GM11168 (cell line): ENCODE data around the gene C16orf74.

Experiments used
- in situ Hi-C: fragments of 300-500 bp; cut with MboI; formaldehyde crosslinking; loops from one replicate; pipeline ENCODE4 v1.12.0; 2022; ENCODE audit warnings: low sequenced_read_pairs; ENCODE audit not compliant: unreplicated experiment

C16orf74 gene

GRCh38 chr16:85751698-85752501 is 1.0 kb upstream of the C16orf74 start:
- in situ Hi-C loops, result no loop called here

- in situ Hi-C loops, result no loop called here
Observed at GRCh38 chr16:85750146-85750826, 610 bp downstream of the C16orf74 start.

GRCh38 chr16:85749771-85750145 is 1.1 kb downstream of the C16orf74 start:
- in situ Hi-C loops, result no loop called here

GRCh38 chr16:85746460-85747215 is 4.3 kb downstream of the C16orf74 start:
- in situ Hi-C loops, result no loop called here

DNA sequence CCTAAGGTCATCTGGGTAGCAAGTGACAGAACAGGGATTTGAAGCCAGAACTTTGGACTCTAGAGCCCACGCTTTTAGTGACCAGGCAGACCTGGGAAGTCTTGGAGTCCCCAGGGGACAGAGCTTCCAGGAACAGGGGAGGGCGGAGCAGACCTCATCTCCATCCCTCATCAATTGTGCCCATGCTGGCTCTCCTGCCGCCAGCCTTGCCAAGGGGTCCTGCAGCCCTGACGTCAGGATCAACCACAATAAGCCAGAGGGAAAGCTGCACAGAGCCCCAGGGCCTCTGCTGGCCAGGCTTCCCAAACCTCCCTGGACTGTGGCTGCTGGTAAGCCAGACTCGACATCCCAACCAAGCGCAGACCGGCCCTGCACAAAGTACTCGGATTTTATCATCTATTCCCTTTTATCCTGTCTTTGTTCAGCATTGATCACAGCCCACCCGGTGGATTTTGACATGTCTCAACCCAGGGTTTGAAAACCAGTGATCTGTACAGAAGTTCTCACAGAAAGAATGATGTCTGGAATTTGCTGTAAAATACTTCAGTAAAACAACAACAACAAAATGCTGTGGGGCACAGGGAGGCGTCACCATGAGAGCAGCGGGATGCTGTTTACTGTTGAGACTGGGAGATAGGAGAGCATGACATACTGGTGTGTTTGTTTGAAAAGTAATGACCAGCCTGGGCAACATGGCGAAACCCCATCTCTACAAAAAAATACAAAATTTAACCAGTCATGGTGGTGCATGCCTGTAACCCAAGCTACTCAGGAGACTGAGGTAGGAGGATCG is 11.8 kb downstream of the C16orf74 start:
- in situ Hi-C loops, result no loop called here

- in situ Hi-C loops, result no loop called here
Observed at GRCh38 chr16:85736921-85737320, 14.0 kb downstream of the C16orf74 start.

DNA sequence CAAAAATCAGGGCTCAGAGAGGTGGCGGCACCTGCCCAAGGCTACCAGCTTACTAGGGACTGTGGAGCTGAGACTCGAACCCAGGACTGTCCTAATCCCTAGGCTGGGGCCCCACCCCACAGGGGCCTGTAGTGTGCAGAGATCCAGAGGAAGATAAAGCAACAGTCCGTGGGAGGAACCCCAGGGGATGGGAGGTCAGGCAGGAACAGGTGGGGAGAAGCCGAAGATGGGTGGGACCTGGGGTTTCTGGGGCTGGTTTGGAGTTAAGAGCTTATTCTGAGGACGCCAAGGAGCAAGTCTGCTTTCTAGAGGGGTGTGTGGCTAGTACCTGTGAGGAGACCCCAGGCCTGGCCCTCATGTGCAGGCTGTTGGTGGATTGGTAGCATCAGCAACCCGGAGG is 14.9 kb downstream of the C16orf74 start:
- in situ Hi-C loops, result no loop called here

GRCh38 chr16:85735225-85735635 is 15.7 kb downstream of the C16orf74 start:
- in situ Hi-C loops, result no loop called here

DNA sequence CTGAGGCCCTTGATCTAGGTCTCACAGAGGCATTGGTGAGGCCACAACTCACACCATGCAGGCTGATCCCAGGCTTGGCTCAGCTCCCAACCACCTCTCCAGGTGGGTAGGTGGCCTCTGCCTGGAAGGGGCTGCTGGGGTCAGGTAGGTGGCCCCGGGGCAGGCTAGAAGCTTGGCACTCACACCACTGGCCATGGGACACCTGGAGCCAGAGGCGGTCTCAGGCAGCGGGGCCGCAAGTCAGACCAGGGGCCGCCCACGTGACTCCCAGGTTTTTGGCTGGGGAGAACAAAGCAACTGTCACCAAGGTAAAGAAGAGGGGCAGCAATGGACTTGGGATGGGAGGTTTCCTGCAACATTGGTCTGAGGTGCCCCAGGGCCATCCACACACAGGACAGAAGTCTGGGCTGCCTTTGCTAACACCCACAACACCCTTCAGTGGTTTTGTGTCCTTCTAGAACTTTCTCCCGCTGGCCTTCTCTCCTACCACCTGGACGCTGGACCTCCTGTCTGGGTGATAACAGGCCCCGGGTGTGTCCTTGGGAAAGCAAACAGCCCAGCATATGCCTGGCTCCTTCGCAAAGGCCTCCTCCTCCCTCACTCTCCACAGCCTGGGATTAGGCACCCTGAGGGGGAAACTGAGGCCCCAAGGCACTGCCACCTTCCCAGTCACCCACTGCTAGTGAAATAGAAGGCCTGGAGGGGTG is 16.4 kb downstream of the C16orf74 start:
- in situ Hi-C loops, result no loop called here

DNA sequence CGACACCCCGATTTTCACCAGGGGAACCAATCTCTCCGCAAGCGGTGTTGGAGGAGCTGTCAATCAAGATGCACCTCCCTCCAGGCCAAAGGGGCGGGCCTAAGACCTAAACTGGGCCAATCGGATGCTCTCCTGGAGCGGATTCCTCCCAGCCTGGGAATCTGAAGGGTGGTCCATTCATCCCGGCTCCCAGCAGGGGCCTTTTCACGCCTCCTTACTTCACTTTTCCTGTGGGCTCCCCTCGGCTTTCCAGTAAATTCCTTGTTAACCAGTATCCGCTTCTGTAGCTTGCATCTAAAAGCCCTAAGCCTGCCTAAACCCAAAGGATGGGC is 17.1 kb downstream of the C16orf74 start:
- in situ Hi-C loops, result no loop called here

DNA sequence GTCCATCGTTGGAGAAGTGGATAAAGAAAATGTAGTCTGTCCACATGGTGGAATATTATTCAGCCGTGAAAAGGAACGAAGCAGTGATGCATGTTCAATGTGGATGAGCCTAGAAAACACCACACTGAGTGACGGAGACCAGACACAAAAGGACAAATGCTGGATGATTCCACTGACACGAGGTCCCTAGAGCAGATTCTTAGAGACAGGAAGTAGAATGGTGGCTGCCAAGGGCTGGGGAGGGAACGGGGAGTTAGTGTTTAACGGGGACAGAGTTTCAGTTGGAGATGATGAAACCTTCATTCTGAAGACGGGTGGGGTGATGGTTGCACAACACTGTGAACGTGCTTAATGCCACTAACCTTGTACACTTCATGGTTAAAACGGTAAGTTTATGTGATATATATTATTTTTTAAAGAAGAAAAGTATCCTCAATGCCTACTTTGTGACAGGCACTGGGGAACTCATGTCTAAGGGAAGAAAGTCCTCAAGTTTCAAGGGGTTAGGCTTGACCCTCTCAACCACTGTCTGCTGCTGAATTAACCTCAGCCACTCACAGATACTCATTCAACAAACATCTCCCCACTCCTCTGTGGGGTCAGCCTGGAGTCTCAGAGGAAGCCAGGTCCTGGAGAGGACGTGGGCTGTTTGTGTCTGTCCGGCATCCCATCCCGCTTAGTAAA is 17.6 kb downstream of the C16orf74 start:
- in situ Hi-C loops, result no loop called here

DNA sequence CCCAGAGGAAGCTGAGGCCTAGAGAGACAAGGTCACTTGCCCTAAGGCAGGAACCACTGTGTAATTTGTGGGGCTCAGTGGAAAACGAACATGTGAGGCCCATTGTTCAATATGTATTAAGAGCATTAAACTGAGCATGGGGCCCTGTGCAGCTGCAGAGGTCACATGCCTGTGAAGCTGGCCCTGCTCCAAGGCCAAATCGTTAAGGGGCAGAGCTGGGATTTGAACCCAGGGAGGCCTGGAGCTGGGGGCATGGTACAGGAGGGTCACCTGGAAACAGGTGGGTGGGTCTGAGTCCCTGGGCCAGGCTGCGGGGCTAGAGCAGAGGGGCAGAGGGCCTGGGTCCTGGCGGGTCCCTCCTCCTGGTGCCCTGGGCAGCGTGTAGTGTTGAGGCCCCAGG is 19.7 kb downstream of the C16orf74 start:
- in situ Hi-C loops, result no loop called here

DNA sequence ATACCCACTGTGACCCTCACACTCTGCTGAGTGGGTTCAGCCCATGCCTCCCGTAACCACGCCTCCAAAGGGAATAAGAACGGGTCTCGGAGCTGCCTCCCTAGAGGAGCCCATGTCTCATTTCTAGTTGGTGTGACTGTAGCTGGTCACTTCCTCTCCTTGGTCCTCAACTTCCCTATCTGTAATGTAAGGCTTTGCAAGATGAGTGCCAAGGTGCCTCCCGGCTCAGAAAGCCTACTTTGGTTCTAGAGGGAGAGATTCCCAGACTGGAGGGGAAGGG is 20.8 kb downstream of the C16orf74 start:
- in situ Hi-C loops, result no loop called here

- in situ Hi-C loops, result no loop called here
Observed at GRCh38 chr16:85729452-85730185, 21.3 kb downstream of the C16orf74 start.

DNA sequence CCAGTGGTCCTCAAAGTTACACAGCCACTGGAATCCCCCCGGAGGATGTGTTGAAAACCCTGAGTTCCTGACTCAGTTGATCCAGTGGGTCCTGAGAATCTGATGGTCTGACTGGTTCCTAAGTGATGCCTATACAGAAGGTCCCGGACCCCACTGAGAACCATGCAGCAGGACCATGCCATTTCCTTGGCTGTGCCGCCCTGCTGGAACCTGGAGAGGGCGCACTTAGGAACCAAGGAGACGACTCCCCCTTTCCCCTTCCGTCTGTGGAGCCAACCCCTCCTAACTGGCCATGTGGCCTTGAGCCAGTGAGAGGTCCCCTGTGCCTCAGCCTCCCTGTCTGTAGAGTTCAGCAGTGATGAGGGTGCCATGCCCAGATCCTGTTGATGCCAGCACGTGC is 22.0 kb downstream of the C16orf74 start:
- in situ Hi-C loops, result no loop called here

DNA sequence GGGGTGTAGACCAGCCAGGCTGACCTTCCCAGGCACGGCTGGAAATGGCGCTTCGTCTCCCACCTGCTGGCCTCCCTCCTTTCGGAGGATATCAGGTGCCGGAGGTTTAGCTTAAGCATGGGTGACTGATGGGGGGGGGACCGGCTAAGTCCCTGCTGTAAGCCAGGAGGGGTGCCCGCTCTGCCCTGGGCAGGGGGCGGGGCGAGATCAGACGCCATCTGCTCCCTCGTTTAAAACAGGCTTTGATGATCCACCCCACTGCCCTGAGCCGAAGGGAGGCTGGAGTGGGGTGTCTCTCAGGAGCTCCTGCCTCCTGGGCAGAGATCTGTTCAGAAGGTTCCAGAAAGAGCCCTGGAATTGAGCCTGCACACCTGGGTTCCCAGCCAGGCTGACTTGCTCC is 26.0 kb downstream of the C16orf74 start:
- in situ Hi-C loops, result no loop called here

DNA sequence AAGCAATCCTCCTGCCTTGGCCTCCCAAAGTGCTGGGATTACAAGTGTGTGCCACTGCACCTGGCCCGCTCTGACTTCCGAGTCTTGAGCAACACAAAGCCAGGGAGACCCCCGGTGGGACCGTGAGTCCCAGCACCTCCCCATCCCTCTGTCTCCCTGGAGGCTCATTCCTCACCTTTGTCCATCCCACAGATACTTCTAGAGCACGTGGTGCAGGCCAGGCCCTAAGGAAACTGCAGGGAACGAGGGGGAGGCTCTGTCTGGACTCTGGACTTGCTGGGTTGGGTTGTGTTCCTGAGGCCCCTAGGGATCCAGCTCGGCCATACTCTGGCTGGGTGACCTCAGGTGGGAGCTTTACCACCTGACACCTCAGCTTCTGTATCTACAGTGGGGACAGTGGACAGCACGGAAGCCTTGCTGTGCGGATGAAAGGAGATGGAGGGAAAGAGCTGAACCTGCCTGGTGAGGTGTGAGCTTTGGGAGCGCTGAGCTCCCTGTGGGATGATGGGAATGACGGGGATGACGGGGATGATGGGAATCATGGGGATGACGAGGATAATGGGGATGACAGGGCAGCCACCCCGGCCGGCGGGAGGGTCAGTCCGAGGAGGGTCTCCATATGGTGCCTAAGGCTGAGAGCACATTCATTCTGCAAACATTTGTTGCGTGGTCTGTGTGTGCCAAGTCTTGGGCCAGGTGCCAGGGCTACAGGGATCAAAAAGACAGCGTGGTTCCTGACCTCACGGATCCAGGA is 26.6 kb downstream of the C16orf74 start:
- in situ Hi-C loops, result no loop called here
